GM12878 (cell line): Measurements from ENCODE around the gene GIMAP4. TPM values are rescaled to one million over a fixed set of nuclear protein-coding genes. Genes with fewer than 3 reads are reported as not detected.

Experiments
- ATAC-seq: fragments of 200-7000 bp; cut with Tn5 transposase; 3 replicates; pipeline ENCODE4 v1.9.1; 2020; ENCODE audit warnings: mild to moderate bottlenecking, moderate library complexity
- BruUV-seq: library from RNA; stranded (reverse); fragments of 400-500 nt; replicated peaks from 2 replicates; lab custom pipeline; 2021; lab: Mats Ljungman, UMichigan
- CTCF ChIA-PET: fragments of 300-600 bp; sonication (Branson Sonifier 250); formaldehyde crosslinking; extraction: SDS; loops from one replicate; lab custom pipeline; 2021; ENCODE audit warnings: inconsistent platforms; lab: Yijun Ruan, JAX
- POLR2A ChIA-PET: fragments of 350-600 bp; formaldehyde crosslinking; extraction: SDS; loops from one replicate; lab custom pipeline; 2021; ENCODE audit warnings: inconsistent platforms; lab: Charles Lee
- RAD21 ChIA-PET: fragments of 300-600 bp; sonication (Branson Sonifier 250); formaldehyde crosslinking; loops from one replicate; lab custom pipeline; 2023; ENCODE audit warnings: antibody characterized with exemption; ENCODE audit not compliant: unreplicated experiment; lab: Charles Lee
- SMC1A ChIA-PET: fragments of 300-600 bp; sonication (Branson Sonifier 250); formaldehyde crosslinking; loops from one replicate; lab custom pipeline; 2023; ENCODE audit not compliant: unreplicated experiment, uncharacterized antibody; lab: Charles Lee
- DNase-seq: peaks from one replicate; pipeline ENCODE4 v3.0.0-alpha.2; 2011; ENCODE audit warnings: low read depth, low spot score
- FAIRE-seq: peaks from 3 replicates; lab custom pipeline; 2011; peaks lifted over from hg19 to GRCh38; lab: Jason Lieb, UNC
- H2AFZ ChIP-seq: 2 replicates; pipeline ENCODE4 v1.6.0; 2011; ENCODE audit warnings: low read depth, low read length, control low read depth; ENCODE audit not compliant: control insufficient read depth
- H3K27ac ChIP-seq: 2 replicates; pipeline ENCODE4 v1.5.1; 2011; ENCODE audit warnings: control low read depth; ENCODE audit not compliant: control insufficient read depth, insufficient read depth
- H3K27me3 ChIP-seq, 2 experiments: replicated peaks in 1 of 2; 2 replicates each; pipeline versions ENCODE4 v1.6.0 to v1.6.1; 2011; ENCODE audit warnings: low read length in 1 of 2; ENCODE audit not compliant: control insufficient read depth in 2 of 2, insufficient read depth in 2 of 2
- H3K36me3 ChIP-seq, 2 experiments: 2 replicates each; pipeline ENCODE4 v1.5.1; 2011; ENCODE audit warnings: low read length in 1 of 2; ENCODE audit not compliant: control insufficient read depth in 2 of 2, insufficient read depth in 2 of 2
- H3K4me1 ChIP-seq: 2 replicates; pipeline ENCODE4 v1.6.1; 2011; ENCODE audit warnings: mild to moderate bottlenecking, low read length, moderate library complexity, mixed read lengths; ENCODE audit not compliant: control insufficient read depth, insufficient read depth
- H3K4me2 ChIP-seq: 2 replicates; pipeline ENCODE4 v1.6.0; 2011; ENCODE audit warnings: control low read depth; ENCODE audit not compliant: control insufficient read depth, insufficient read depth
- H3K4me3 ChIP-seq: fragments of 200-600 bp; sonication (generic); 2 replicates; pipeline ENCODE4 v1.5.1; 2016
- H3K79me2 ChIP-seq: 2 replicates; pipeline ENCODE4 v1.6.0; 2011; ENCODE audit warnings: low read length; ENCODE audit not compliant: control insufficient read depth, insufficient read depth
- H3K9ac ChIP-seq: 2 replicates; pipeline ENCODE4 v1.8.0; 2011; ENCODE audit warnings: low read length, control low read depth, mixed read lengths; ENCODE audit not compliant: control insufficient read depth, insufficient read depth
- H3K9me3 ChIP-seq: replicated peaks from 3 replicates; pipeline ENCODE4 v1.5.1; 2011; ENCODE audit warnings: mild to moderate bottlenecking, low read length; ENCODE audit not compliant: control insufficient read depth, insufficient read depth
- H4K20me1 ChIP-seq: 2 replicates; pipeline ENCODE4 v1.6.0; 2011; ENCODE audit not compliant: control insufficient read depth, insufficient read depth
- CBX5 ChIP-seq: sonication (generic); IDR thresholded peaks from 2 replicates; pipeline ENCODE4 v1.6.1; 2016; ENCODE audit warnings: low read depth, moderate library complexity, mild to moderate bottlenecking, inconsistent platforms
- CEBPB ChIP-seq, 2 experiments: fragments of 150-350 bp in 1 of 2; IDR thresholded peaks; 2 replicates each; pipeline ENCODE4 v1.6.1; 2012 to 2014; ENCODE audit warnings: low read depth in 2 of 2, low read length in 2 of 2, borderline replicate concordance in 1 of 2, inconsistent platforms in 1 of 2
- CREB1 ChIP-seq: IDR thresholded peaks from 2 replicates; pipeline ENCODE4 v1.6.1; 2012; ENCODE audit warnings: low read depth, mild to moderate bottlenecking, inconsistent platforms
- FOXM1 ChIP-seq: IDR thresholded peaks from 2 replicates; pipeline ENCODE4 v1.6.1; 2012; ENCODE audit warnings: low read depth, mild to moderate bottlenecking, inconsistent platforms, low read length, moderate library complexity
- HCFC1 ChIP-seq: fragments of 150-350 bp; IDR thresholded peaks from 2 replicates; pipeline ENCODE4 v1.6.1; 2014; ENCODE audit warnings: low read length
- IRF3 ChIP-seq: fragments of 450-650 bp; IDR thresholded peaks from 2 replicates; pipeline ENCODE4 v1.6.1; 2014; ENCODE audit warnings: mild to moderate bottlenecking
- LARP7 ChIP-seq: fragments of 450-650 bp; IDR thresholded peaks from 2 replicates; pipeline ENCODE4 v1.6.1; 2017; ENCODE audit warnings: mild to moderate bottlenecking
- MEF2A ChIP-seq: IDR thresholded peaks from 2 replicates; pipeline ENCODE4 v1.6.1; 2011; ENCODE audit warnings: low read depth, mild to moderate bottlenecking, low read length, moderate library complexity; ENCODE audit not compliant: insufficient read depth
- NR2C2 ChIP-seq: IDR thresholded peaks from 2 replicates; pipeline ENCODE4 v1.6.1; 2011; ENCODE audit warnings: borderline replicate concordance, low read depth; ENCODE audit not compliant: control insufficient read depth, insufficient read length
- NR2F1 ChIP-seq: fragments of 450-650 bp; conservative IDR thresholded peaks from 2 replicates; pipeline ENCODE4 v1.6.1; 2017; ENCODE audit warnings: mild to moderate bottlenecking
- PAX5 ChIP-seq: IDR thresholded peaks from 2 replicates; pipeline ENCODE4 v1.6.1; 2011; ENCODE audit warnings: low read depth, low read length, borderline replicate concordance
- POU2F2 ChIP-seq: IDR thresholded peaks from 3 replicates; pipeline ENCODE4 v1.6.1; 2011; ENCODE audit warnings: low read depth, mild to moderate bottlenecking, low read length, borderline replicate concordance
- RFX5 ChIP-seq: IDR thresholded peaks from 2 replicates; pipeline ENCODE4 v1.6.1; 2011; ENCODE audit warnings: low read depth, low read length, improper control_type of control experiment
- SMAD1 ChIP-seq: fragments of 450-650 bp; IDR thresholded peaks from 2 replicates; pipeline ENCODE4 v1.6.1; 2018; ENCODE audit warnings: mild to moderate bottlenecking, low read depth; ENCODE audit not compliant: partially characterized antibody
- SMAD5 ChIP-seq: IDR thresholded peaks from 2 replicates; pipeline ENCODE4 v1.6.1; 2016; ENCODE audit warnings: antibody characterized with exemption, low read depth
- WRNIP1 ChIP-seq: IDR thresholded peaks from 2 replicates; pipeline ENCODE4 v1.6.1; 2011; ENCODE audit warnings: low read depth, low read length, improper control_type of control experiment, borderline replicate concordance
- YBX1 ChIP-seq: fragments of 450-650 bp; IDR thresholded peaks from 2 replicates; pipeline ENCODE4 v1.6.1; 2016; ENCODE audit warnings: antibody characterized with exemption
- ZSCAN29 ChIP-seq: fragments of 450-650 bp; IDR thresholded peaks from 2 replicates; pipeline ENCODE4 v1.6.1; 2017; ENCODE audit warnings: mild to moderate bottlenecking, moderate library complexity
- WGBS: methylation state at CpG from one replicate; pipeline ENCODE4 v1.1.6; 2016; ENCODE audit warnings: low lambda C conversion rate; ENCODE audit not compliant: insufficient replicate concordance, insufficient coverage; ENCODE audit errors: missing lambda C conversion rate; 5-methylcytosine and 5-hydroxymethylcytosine counted together
- in situ Hi-C: fragments of 300-500 bp; cut with MboI; formaldehyde crosslinking; loops from 9 replicates; pipeline ENCODE4 v1.14.3; 2018; ENCODE audit warnings: mixed read lengths
- intact Hi-C: fragments of 100-400 bp; cut with micrococcal nuclease; formaldehyde crosslinking; loops from one replicate; pipeline ENCODE4 v1.14.2; 2022; ENCODE audit not compliant: unreplicated experiment
- polyA plus RNA-seq, 11 experiments: library from polyadenylated mRNA; depleted of rRNA in 4 of 11; unstranded in 6 of 11; stranded (reverse) in 5 of 11; fragments of >200 nt; fragmentation: Nextera tagmentation in 4 of 11; fragmentation: Illumina TruSeq in 1 of 11; extraction: Ambion mirVana in 4 of 11; extraction: Trizol in 1 of 11; gene quantifications; 1 replicate in 1 of 11; 2 replicates in 10 of 11; pipeline versions ENCODE4 v1.2.1 to v1.2.3, GENCODE V29; 2011 to 2016; ENCODE audit warnings: inconsistent platforms in 2 of 11, missing spikeins in 2 of 11, low read depth in 1 of 11
- total RNA-seq, 4 experiments: library from RNA; depleted of rRNA in 3 of 4; stranded (reverse); fragments of >200 nt in 3 of 4; fragmentation: Illumina TruSeq in 1 of 4; extraction: Trizol in 1 of 4; gene quantifications; 2 replicates each; pipeline versions ENCODE4 v1.2.1 to v1.2.3, GENCODE V29; 2013 to 2021
- TF ChIP-seq, protein P1 (sequence below), 3 experiments: IDR thresholded peaks in 2 of 3; conservative IDR thresholded peaks in 1 of 3; 2 replicates each; pipeline ENCODE4 v1.5.1; 2011; ENCODE audit warnings: low read depth in 3 of 3, low read length in 3 of 3, mild to moderate bottlenecking in 3 of 3, control low read depth in 2 of 3, moderate library complexity in 2 of 3, inconsistent platforms in 1 of 3, mixed read lengths in 1 of 3; ENCODE audit not compliant: control insufficient read depth in 2 of 3, insufficient read depth in 1 of 3; ENCODE audit errors: extremely low read depth in 1 of 3
- TF ChIP-seq, protein P2 (sequence below): fragments of 450-650 bp; IDR thresholded peaks from 2 replicates; pipeline ENCODE4 v1.6.1; 2017; ENCODE audit warnings: borderline replicate concordance

Gene GIMAP4
- total and polyA plus RNA-seq, 10 of the 15 experiments (the other 5 are each of a cell fraction or from before 2014, with no cell fraction given): 0.06 to 1.5 (median 0.32) TPM; not detected in 1

DNA sequence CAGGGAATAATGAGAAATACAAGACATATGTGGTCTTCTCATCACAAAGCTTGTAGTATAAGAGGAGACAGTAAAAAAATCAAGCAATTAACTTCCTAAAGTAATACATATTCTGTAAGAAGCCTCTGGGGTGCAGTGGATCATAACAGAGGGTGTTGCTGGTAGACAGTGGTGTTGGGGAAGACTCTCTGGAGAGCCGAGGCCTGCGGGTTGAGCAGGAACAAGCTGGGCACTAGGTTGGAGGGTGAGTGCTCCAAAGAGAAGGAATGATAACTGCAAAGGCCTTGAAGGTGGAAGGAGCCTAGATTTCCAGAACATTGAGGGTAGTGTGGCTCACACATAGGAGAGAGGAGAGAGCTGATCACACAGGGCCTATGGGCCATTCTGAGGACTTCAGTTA lies 1.5 kb downstream of the GIMAP4 start (continued):
- TF ChIP-seq RFX5 (no peak), SMAD5 (no peak), HCFC1 (no peak), PAX5 (no peak), CEBPB (IDR thresholded peaks at IDR 0.05; ENCODE audit: borderline replicate concordance in 1 of 2, low read depth in 2 of 2, low read length in 2 of 2) (no peak)
- TF ChIP-seq, protein P1, sequence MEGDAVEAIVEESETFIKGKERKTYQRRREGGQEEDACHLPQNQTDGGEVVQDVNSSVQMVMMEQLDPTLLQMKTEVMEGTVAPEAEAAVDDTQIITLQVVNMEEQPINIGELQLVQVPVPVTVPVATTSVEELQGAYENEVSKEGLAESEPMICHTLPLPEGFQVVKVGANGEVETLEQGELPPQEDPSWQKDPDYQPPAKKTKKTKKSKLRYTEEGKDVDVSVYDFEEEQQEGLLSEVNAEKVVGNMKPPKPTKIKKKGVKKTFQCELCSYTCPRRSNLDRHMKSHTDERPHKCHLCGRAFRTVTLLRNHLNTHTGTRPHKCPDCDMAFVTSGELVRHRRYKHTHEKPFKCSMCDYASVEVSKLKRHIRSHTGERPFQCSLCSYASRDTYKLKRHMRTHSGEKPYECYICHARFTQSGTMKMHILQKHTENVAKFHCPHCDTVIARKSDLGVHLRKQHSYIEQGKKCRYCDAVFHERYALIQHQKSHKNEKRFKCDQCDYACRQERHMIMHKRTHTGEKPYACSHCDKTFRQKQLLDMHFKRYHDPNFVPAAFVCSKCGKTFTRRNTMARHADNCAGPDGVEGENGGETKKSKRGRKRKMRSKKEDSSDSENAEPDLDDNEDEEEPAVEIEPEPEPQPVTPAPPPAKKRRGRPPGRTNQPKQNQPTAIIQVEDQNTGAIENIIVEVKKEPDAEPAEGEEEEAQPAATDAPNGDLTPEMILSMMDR (IDR thresholded peaks at IDR 0.05 in 2 of 3, conservative IDR thresholded peaks at IDR 0.05 in 1 of 3; ENCODE audit: control insufficient read depth in 2 of 3, extremely low read depth in 1 of 3, insufficient read depth in 1 of 3, low read depth in 3 of 3, low read length in 3 of 3): no peak

DNA sequence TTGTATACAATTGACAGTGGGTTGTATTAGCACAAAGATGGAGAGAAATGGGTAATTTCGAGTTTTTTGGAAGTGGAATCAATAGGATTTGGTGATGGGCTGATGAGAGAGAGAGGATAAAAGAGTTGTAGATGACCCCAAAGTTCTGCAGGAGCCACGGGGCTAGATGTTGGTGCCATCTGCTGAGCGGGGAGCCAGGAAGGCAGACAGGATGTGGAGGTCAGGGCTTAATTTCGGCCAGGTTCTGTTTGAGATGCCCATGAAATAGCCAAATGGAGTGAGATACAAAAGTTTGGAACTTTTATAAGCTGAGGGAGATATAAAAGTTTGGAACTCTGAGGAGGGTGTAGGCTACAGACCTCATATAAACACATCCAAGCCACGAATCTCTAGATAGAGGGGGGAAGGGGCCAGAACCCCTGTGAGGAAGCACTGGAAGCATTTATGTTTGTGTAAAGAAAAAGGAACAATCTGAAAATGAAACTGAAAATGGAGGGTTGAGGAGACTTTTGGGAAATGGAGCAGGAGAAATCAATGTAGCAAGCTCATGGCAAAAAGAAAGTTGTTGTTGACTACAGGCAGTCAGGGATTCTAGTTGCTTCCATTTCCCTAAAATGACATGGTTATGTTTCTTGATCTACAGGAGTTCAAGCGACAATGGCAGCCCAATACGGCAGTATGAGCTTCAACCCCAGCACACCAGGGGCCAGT lies 2.2 kb downstream of the GIMAP4 start:
- Histone ChIP-seq H3K4me1 (no peaks in the 10 kb centered on the region), H3K27ac (peak overlapping the region; percentile 29; the same call in 1 of the 2 replicates), H3K4me2 (no peak overlapping the region), H2AFZ (peak overlapping the region; percentile 15; the same call in 1 of the 2 replicates), H3K36me3 (no peaks in the 10 kb centered on the region), H4K20me1 (no peaks in the 10 kb centered on the region), H3K27me3 (no peaks in the 10 kb centered on the region), H3K4me3 (0 out of 2 replicates have a peak overlapping the region, but pooled peaks have one; percentile 0), H3K79me2 (no peaks in the 10 kb centered on the region; the same call in 1 of the 2 replicates), H3K9ac (no peak overlapping the region; the same call in 1 of the 2 replicates), H3K9me3 (peaks cover 2% of the 10 kb centered on the region; the same call in 2 of the 3 replicates)
- in situ Hi-C loops (no loop called here), intact Hi-C loops (no loop called here)
- ChIA-PET POLR2A (no interaction called here), RAD21 (no interaction called here), CTCF (interaction anchor here (0.9 to 2.7 kb wide), 4 partner anchors 114 to 186 kb away, joined by 3 to 8 read pairs (median 5); no protein-coding TSS in a partner anchor), SMC1A (interaction anchor here (1.1 to 2.7 kb wide), 2 partner anchors 12 to 118 kb away, joined by 4 to 6 read pairs; partner anchors contain the start of gene GIMAP8)
- FAIRE-seq (no peak), DNase-seq (no peak), ATAC-seq (no peak)
- BruUV-seq: no TSS peak
- 56% methylated on average over 7 of the region's 7 CpGs for WGBS
- no peak for TF ChIP-seq FOXM1
- no peak for TF ChIP-seq LARP7
- TF ChIP-seq CREB1: no peak
- TF ChIP-seq, protein P2, sequence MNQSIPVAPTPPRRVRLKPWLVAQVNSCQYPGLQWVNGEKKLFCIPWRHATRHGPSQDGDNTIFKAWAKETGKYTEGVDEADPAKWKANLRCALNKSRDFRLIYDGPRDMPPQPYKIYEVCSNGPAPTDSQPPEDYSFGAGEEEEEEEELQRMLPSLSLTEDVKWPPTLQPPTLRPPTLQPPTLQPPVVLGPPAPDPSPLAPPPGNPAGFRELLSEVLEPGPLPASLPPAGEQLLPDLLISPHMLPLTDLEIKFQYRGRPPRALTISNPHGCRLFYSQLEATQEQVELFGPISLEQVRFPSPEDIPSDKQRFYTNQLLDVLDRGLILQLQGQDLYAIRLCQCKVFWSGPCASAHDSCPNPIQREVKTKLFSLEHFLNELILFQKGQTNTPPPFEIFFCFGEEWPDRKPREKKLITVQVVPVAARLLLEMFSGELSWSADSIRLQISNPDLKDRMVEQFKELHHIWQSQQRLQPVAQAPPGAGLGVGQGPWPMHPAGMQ: no peak
- no peak for TF ChIP-seq SMAD1
- no peak for TF ChIP-seq MEF2A
- TF ChIP-seq YBX1: no peak
- no peak for TF ChIP-seq CBX5
- no peak for TF ChIP-seq NR2C2
- no peak for TF ChIP-seq NR2F1
- TF ChIP-seq SMAD5: no peak
- TF ChIP-seq POU2F2: no peak
- TF ChIP-seq IRF3: no peak
- TF ChIP-seq WRNIP1: no peak
- TF ChIP-seq ZSCAN29: no peak
